ENCODE measurements around the gene CABLES1. TPM values are rescaled to one million over a fixed set of nuclear protein-coding genes. Genes with fewer than 3 reads are reported as not detected.

Gene CABLES1
- total RNA-seq, 1 experiment from 2014 or later = 29.5 TPM

DNA sequence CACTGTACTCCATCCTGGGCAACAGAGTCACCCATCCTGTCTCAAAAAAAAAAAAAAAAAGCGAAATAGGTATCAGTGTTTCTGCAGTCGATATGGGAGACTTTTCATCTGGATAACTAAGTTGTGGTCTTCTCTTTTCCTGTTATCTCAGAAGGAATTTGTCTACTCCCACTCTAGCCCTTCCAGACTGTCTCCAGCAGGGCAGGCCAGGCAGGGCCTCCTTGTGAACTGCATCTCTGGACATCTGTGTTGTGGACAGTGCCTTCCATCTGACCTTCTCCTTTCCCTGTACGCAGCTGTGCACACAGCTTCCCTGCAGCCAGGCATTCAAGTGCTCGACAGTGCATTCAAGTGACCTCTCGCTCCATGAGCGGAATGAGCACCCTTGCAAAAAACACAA lies 110.2 kb downstream of the CABLES1 start:
- Histone ChIP-seq H3K9me3 (no peaks in the 10 kb centered on the region), H3K4me3 (ENCODE audit: low read depth, low read length) (no peak overlapping the region), H3K4me1 (peaks cover 5% of the 10 kb centered on the region; the same call in 1 of the 2 replicates), H3K27me3 (replicated peaks; ENCODE audit: control insufficient read depth, insufficient read depth, low read length) (no peaks in the 10 kb centered on the region), H3K36me3 (ENCODE audit: control insufficient read depth, insufficient read depth, low read length) (no peaks in the 10 kb centered on the region; the same call in 1 of the 2 replicates)
- no peak overlapping the region for H3K4me3 Mint-ChIP-seq (ENCODE audit: unreplicated experiment)
- ChIA-PET CTCF (no interaction called here), POLR2A (interaction anchor here (0.5 kb wide), 1 partner anchor 15 kb away, joined by 4 read pairs; no protein-coding TSS in a partner anchor)
- no peaks in the 10 kb centered on the region for H3K4me1 Mint-ChIP-seq (ENCODE audit: low read depth, unreplicated experiment)
- no peaks in the 10 kb centered on the region for H3K27me3 Mint-ChIP-seq (ENCODE audit: insufficient read depth, unreplicated experiment)
- intact Hi-C loops (cut with micrococcal nuclease; ENCODE audit: unreplicated experiment) = no loop called here
- TF ChIP-seq, protein P1, sequence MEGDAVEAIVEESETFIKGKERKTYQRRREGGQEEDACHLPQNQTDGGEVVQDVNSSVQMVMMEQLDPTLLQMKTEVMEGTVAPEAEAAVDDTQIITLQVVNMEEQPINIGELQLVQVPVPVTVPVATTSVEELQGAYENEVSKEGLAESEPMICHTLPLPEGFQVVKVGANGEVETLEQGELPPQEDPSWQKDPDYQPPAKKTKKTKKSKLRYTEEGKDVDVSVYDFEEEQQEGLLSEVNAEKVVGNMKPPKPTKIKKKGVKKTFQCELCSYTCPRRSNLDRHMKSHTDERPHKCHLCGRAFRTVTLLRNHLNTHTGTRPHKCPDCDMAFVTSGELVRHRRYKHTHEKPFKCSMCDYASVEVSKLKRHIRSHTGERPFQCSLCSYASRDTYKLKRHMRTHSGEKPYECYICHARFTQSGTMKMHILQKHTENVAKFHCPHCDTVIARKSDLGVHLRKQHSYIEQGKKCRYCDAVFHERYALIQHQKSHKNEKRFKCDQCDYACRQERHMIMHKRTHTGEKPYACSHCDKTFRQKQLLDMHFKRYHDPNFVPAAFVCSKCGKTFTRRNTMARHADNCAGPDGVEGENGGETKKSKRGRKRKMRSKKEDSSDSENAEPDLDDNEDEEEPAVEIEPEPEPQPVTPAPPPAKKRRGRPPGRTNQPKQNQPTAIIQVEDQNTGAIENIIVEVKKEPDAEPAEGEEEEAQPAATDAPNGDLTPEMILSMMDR (IDR thresholded peaks at IDR 0.05; ENCODE audit: insufficient read depth in 1 of 2, low read depth in 1 of 2, low read length in 1 of 2, severe bottlenecking in 1 of 2, unreplicated experiment in 1 of 2) = no peak
- no peak for DNase-seq
- H3K27ac Mint-ChIP-seq (ENCODE audit: unreplicated experiment) = no peak overlapping the region
- no TSS peak for BruUV-seq (replicated peaks)
- peaks cover 17% of the 10 kb centered on the region for H3K36me3 Mint-ChIP-seq (ENCODE audit: insufficient read depth, unreplicated experiment)
- H3K9me3 Mint-ChIP-seq (ENCODE audit: unreplicated experiment) = no peaks in the 10 kb centered on the region

DNA sequence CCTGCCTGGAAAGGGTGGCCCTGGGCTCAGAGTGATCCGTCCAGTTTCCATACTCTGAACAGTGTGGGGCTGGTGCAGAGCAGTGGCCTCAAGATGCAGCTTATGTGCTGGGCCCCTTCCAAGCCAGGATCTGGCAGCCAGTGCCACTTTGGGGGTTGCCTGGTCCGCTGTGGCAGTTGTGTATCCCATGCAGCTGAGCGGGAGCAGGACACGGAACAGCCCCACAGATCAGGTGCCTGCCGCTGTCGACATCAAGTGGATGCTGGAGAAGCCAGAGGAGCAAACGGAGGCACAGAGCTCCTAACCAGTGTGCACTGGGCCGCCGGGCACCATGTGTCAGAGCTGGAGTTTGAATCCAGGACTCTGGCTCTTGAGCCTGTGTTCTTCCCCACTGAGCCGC lies 112.0 kb downstream of the CABLES1 start:
- no peak overlapping the region for H3K4me3 ChIP-seq (ENCODE audit: low read depth, low read length)
- ChIA-PET CTCF (no interaction called here), POLR2A (no interaction called here)
- TF ChIP-seq, protein P1 (IDR thresholded peaks at IDR 0.05; ENCODE audit: insufficient read depth in 1 of 2, low read depth in 1 of 2, low read length in 1 of 2, severe bottlenecking in 1 of 2, unreplicated experiment in 1 of 2) = no peak
- no peaks in the 10 kb centered on the region for H3K27me3 ChIP-seq (replicated peaks; ENCODE audit: control insufficient read depth, insufficient read depth, low read length)
- H3K4me1 Mint-ChIP-seq (ENCODE audit: low read depth, unreplicated experiment) = no peaks in the 10 kb centered on the region
- no peaks in the 10 kb centered on the region for H3K4me1 ChIP-seq
- no peaks in the 10 kb centered on the region for H3K9me3 Mint-ChIP-seq (ENCODE audit: unreplicated experiment)
- intact Hi-C loops (cut with micrococcal nuclease; ENCODE audit: unreplicated experiment) = no loop called here
- H3K36me3 ChIP-seq (ENCODE audit: control insufficient read depth, insufficient read depth, low read length) = peaks cover under 1% of the 10 kb centered on the region
- peaks cover 17% of the 10 kb centered on the region for H3K36me3 Mint-ChIP-seq (ENCODE audit: insufficient read depth, unreplicated experiment)
- no peaks in the 10 kb centered on the region for H3K9me3 ChIP-seq
- DNase-seq = no peak
- BruUV-seq (replicated peaks) = no TSS peak
- H3K27ac Mint-ChIP-seq (ENCODE audit: unreplicated experiment) = no peak overlapping the region
- no peak overlapping the region for H3K4me3 Mint-ChIP-seq (ENCODE audit: unreplicated experiment)
- no peaks in the 10 kb centered on the region for H3K27me3 Mint-ChIP-seq (ENCODE audit: insufficient read depth, unreplicated experiment)

DNA sequence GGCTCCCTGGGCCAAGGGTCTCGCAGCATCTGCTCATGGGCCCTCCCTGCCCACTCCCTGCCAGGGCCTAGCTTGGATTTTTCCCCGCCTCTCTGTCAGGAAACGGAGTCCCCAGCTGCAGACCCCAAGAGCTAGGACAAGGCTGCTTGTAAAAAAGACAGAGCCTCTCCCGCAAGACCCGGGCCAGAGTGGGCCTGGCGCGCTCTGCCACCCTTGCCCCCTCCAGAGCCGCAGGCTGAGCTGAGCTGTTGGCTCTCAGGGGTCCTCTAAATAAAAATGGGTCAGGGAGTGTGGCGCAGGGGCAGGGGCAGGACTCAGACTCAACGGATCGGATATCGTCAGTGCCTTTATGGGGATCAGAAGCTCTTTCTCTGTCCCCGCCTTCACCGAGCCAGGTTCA lies 112.6 kb downstream of the CABLES1 start:
- H3K27ac Mint-ChIP-seq (ENCODE audit: unreplicated experiment) = no peak overlapping the region

More for the DNA sequence above, 112.6 kb downstream of the CABLES1 start:
- no peaks in the 10 kb centered on the region for H3K4me1 ChIP-seq
- no TSS peak for BruUV-seq (replicated peaks)
- no peaks in the 10 kb centered on the region for H3K9me3 Mint-ChIP-seq (ENCODE audit: unreplicated experiment)
- peaks cover 1% of the 10 kb centered on the region for H3K36me3 ChIP-seq (ENCODE audit: control insufficient read depth, insufficient read depth, low read length)
- intact Hi-C loops (cut with micrococcal nuclease; ENCODE audit: unreplicated experiment) = no loop called here
- H3K4me3 ChIP-seq (ENCODE audit: low read depth, low read length) = no peak overlapping the region
- H3K36me3 Mint-ChIP-seq (ENCODE audit: insufficient read depth, unreplicated experiment) = peaks cover 17% of the 10 kb centered on the region
- H3K27me3 ChIP-seq (replicated peaks; ENCODE audit: control insufficient read depth, insufficient read depth, low read length) = no peaks in the 10 kb centered on the region
- H3K27me3 Mint-ChIP-seq (ENCODE audit: insufficient read depth, unreplicated experiment) = no peaks in the 10 kb centered on the region
- CTCF ChIA-PET = interaction anchor here (0.5 kb wide), 1 partner anchor 131 kb away, joined by 5 read pairs; no protein-coding TSS in a partner anchor
- no peaks in the 10 kb centered on the region for H3K9me3 ChIP-seq
- no peaks in the 10 kb centered on the region for H3K4me1 Mint-ChIP-seq (ENCODE audit: low read depth, unreplicated experiment)
- TF ChIP-seq, protein P1 (IDR thresholded peaks at IDR 0.05; ENCODE audit: insufficient read depth in 1 of 2, low read depth in 1 of 2, low read length in 1 of 2, severe bottlenecking in 1 of 2, unreplicated experiment in 1 of 2) = no peak
- POLR2A ChIA-PET = interaction anchor here (0.6 kb wide), 1 partner anchor 12 kb away, joined by 4 read pairs; no protein-coding TSS in a partner anchor
- DNase-seq = no peak
- H3K4me3 Mint-ChIP-seq (ENCODE audit: unreplicated experiment) = no peak overlapping the region
